Stimulated activated CD4-positive, alpha-beta T cell treated with anti-CD3 and anti-CD28 coated beads, Interleukin-12 subunit alpha, Interleukin-12 subunit beta, amount 100 ng/mL, for 48 hours (primary cell): Measurements from ENCODE around the gene PFDN6.

Source experiments
- DNase-seq, 3 donors: peaks; one replicate each; pipeline ENCODE4 v3.0.0-alpha.2; 2020; ENCODE audit warnings: low read depth in 2 of 3, low spot score in 1 of 3

Gene PFDN6

GRCh38 chr6:33315793-33316602 lies 26.6 kb downstream of the PFDN6 start:
- no peak for DNase-seq

DNA sequence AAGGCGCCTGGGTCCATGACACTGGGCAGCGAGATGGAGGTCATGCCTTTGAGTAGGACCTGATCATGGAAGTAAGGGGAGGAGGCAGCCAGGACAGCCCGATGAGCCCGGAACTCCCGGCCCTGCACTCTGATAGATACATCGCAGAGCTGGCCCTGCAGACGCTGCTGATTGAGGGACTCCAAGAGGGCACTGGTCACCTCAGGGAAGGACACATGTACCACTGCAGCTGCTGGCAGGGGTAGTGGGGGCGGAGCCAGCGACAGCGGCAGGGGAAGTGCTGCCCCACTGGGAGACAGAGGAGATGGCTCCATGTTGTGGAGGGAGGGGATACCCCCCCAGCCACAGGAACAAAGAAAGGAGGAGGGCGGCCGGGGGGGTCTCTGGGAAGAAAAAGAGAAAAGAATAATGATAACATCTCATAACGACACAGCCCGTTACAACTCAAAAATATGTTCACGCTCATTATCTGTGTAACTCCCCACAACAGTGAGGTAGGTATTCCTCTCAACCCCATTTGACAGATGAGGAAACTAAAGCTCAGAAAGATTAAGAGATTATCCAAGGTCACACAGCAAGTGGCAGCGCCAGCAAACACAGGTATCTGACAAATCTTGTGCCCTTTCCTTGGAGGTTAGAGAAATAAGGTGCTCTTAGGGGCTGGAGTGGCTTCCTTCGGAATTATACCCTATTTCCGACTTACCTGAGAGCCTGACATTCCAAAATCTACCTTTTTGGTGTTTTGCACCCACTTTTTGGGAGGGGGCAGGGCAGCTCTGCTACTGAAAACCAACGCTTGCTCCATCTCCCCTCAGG lies 27.4 kb downstream of the PFDN6 start:
- DNase-seq: no peak

GRCh38 chr6:33317419-33317668 lies 27.9 kb downstream of the PFDN6 start:
- DNase-seq: no peak

GRCh38 chr6:33317669-33318425 lies 28.4 kb downstream of the PFDN6 start, which contains the start of gene ZBTB22:
ZBTB22 (minus strand) TSS chr6:33317744; CDS start chr6:33316916, 828 bp downstream.
- DNase-seq: peak; percentile 92 to 97 (median 95)

- no peak for DNase-seq
Observed at GRCh38 chr6:33318426-33319073, 29.1 kb downstream of the PFDN6 start.

GRCh38 chr6:33319939-33320314 lies 30.5 kb downstream of the PFDN6 start:
- DNase-seq: no peak

GRCh38 chr6:33320315-33321181 lies 31.1 kb downstream of the PFDN6 start:
- no peak for DNase-seq

- DNase-seq: no peak
Observed at GRCh38 chr6:33321227-33321626, 31.8 kb downstream of the PFDN6 start.

GRCh38 chr6:33323623-33323948 lies 34.2 kb downstream of the PFDN6 start:
- no peak for DNase-seq

- DNase-seq: no peak
Observed at GRCh38 chr6:33324125-33324524, 34.7 kb downstream of the PFDN6 start.

DNA sequence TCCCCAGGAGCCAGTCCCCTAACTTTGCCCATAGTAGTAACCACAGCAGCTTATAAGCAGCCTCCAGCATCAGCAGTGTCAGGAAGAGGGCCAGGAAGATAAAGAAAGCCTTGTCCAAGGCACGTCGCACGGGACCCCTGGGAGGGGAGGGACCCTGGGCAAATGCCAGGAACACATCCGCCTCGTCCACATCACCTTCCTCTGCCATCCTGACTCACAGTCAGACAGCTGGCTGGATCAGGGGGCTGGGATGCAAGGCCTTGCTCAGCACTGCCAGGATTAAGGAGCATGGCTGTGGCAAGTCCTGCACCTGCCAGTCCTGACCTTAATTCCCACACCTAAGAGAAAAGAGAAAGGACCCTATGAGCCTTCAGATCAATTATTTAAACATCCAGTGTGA lies 39.7 kb downstream of the PFDN6 start:
- DNase-seq: no peak

GRCh38 chr6:33330736-33331135 lies 41.3 kb downstream of the PFDN6 start:
- DNase-seq: no peak

DNA sequence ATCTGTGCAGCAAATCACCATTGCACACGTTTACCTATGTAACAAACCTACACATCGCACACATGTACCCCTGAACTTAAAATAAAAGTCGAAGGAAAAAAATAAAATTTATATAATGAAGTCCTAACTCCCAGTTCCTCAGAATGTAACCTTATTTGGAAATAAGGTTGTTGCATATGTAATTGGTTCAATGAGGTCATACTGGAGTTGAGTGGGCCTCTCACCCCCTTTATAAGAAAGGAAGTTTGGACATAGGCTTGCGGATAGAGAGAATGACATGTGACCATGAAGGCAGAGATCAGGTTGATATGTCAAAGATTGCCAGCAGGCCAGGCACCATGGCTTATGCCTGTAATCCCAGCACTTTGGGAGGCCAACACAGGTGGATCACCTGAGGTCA lies 44.3 kb downstream of the PFDN6 start:
- no peak for DNase-seq

DNA sequence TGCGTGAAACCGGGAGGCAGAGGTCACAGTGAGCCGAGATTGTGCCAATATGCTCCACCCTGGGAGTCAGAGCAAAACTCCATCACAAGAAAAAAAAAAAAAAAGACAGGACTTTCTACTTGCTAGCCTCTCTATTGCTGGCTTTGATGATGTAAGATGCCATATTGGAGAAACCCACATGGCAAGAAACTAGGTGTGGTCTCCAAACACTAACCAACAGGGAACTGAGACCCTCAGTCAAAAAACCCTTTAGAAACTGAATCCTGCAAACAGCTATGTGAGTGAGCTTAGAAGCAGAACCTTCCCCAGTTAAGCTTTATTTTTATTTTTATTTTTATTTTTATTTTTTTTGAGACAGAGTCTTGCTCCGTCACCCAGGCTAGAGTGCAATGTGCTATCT lies 46.5 kb downstream of the PFDN6 start:
- DNase-seq: no peak

DNA sequence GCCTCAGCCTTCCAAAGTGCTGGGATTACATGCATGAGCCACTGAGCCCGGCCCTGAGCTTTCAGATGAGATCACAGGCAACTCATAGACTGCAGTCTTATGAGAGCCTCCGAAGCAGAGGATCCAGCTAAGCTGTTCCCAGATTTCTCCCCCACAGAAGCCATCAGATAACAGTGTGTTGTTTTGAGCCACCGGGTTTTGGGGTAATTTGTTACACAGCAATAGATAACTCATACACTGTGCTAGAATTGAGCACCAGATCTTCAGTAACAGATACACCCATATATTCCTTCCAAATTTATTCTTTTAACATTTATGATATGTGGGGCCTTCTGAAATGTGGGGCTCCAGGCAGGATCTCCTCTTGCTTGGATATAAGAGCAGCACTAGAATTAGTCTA lies 47.1 kb downstream of the PFDN6 start:
- DNase-seq: no peak

DNA sequence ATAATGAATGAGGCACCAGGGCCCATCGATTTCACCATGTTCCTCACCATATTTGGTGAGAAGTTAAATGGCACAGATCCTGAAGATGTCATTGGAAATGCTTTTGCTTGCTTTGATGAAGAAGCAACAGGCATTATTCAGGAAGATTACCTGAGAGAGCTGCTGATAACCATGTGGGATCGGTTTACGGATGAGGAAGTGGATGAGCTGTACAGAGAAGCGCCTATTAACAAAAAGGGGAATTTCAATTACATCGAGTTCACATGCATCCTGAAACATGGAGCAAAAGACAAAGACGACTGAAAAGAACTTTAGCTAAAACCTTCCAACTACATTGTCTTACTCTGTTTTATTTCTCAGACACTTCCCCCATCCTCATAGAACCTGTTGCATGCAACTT lies 49.8 kb downstream of the PFDN6 start:
- no peak for DNase-seq
